NCI-H2196 (cell line): ENCODE data around the gene INTS1.
"Not testable (repeated sequence)": the region's sequence is repeated elsewhere in the genome, so short reads cannot be mapped to it uniquely, and the experiment has no call there.

ENCODE experiments used
- DNase-seq: peaks from one replicate; lab custom pipeline; 2025; ENCODE audit not compliant: unreplicated experiment; lab: John Stamatoyannopoulos, UW

INTS1 gene

GRCh38 chr7:1531979-1532455, 27.8 kb upstream of the INTS1 start:
- DNase-seq, result peak; percentile 31

GRCh38 chr7:1531263-1531978, 27.2 kb upstream of the INTS1 start:
- no peak for DNase-seq

GRCh38 chr7:1530946-1531262, 26.7 kb upstream of the INTS1 start:
- DNase-seq, result no peak

- no peak for DNase-seq
Observed at GRCh38 chr7:1529383-1530116, 25.4 kb upstream of the INTS1 start.

- DNase-seq, result no peak
Observed at GRCh38 chr7:1526271-1526754, 22.1 kb upstream of the INTS1 start.

- DNase-seq, result no peak
Observed at GRCh38 chr7:1525409-1525808, 21.2 kb upstream of the INTS1 start.

GRCh38 chr7:1523844-1524243, 19.7 kb upstream of the INTS1 start:
- no peak for DNase-seq

- no peak for DNase-seq
Observed at GRCh38 chr7:1523208-1523607, 19.0 kb upstream of the INTS1 start.

- no peak for DNase-seq
Observed at GRCh38 chr7:1521456-1521855, 17.3 kb upstream of the INTS1 start.

- DNase-seq, result no peak
Observed at GRCh38 chr7:1520539-1521234, 16.5 kb upstream of the INTS1 start.

- DNase-seq, result not testable (repeated sequence)
Observed at GRCh38 chr7:1519322-1519922, 15.2 kb upstream of the INTS1 start.

GRCh38 chr7:1516586-1517251, 12.5 kb upstream of the INTS1 start:
- no peak for DNase-seq

GRCh38 chr7:1515509-1515967, 11.3 kb upstream of the INTS1 start:
- DNase-seq, result not testable (repeated sequence)

GRCh38 chr7:1514995-1515401, 10.8 kb upstream of the INTS1 start:
- DNase-seq, result no peak

GRCh38 chr7:1514407-1514806, 10.2 kb upstream of the INTS1 start:
- DNase-seq, result no peak

GRCh38 chr7:1513657-1514095, 9.5 kb upstream of the INTS1 start:
- DNase-seq, result no peak

GRCh38 chr7:1512781-1513656, 8.8 kb upstream of the INTS1 start:
- DNase-seq, result no peak

- DNase-seq, result no peak
Observed at GRCh38 chr7:1511444-1512422, 7.5 kb upstream of the INTS1 start.

- no peak for DNase-seq
Observed at GRCh38 chr7:1510780-1511154, 6.6 kb upstream of the INTS1 start.
